ENCODE results near the gene FAM151A.

DNA sequence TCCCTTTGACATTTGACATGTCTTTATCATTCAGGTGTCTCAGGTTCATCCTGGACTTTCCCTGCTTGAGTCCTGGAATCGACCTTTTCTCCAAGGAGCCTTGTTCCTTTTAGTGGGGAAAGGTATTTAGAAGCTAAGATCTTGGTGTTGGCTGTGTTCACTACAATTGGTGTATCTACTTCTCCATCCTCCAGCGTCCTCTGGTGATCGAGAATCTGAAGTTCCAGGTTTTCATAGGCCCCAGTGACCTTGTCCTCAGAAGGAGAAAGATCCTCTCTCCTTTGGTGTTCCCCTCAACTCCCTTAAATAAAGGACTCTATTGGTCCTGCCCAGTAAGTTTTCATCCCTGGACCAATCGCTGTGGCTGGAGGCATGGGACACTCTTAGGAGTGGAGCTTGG lies 40.4 kb upstream of the FAM151A start:
- TF ChIP-seq, protein P1, sequence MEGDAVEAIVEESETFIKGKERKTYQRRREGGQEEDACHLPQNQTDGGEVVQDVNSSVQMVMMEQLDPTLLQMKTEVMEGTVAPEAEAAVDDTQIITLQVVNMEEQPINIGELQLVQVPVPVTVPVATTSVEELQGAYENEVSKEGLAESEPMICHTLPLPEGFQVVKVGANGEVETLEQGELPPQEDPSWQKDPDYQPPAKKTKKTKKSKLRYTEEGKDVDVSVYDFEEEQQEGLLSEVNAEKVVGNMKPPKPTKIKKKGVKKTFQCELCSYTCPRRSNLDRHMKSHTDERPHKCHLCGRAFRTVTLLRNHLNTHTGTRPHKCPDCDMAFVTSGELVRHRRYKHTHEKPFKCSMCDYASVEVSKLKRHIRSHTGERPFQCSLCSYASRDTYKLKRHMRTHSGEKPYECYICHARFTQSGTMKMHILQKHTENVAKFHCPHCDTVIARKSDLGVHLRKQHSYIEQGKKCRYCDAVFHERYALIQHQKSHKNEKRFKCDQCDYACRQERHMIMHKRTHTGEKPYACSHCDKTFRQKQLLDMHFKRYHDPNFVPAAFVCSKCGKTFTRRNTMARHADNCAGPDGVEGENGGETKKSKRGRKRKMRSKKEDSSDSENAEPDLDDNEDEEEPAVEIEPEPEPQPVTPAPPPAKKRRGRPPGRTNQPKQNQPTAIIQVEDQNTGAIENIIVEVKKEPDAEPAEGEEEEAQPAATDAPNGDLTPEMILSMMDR (IDR thresholded peaks at IDR 0.05; ENCODE audit: poor library complexity) = no peak
- no peak for TF ChIP-seq EZH2phosphoT487 (IDR thresholded peaks at IDR 0.05; ENCODE audit: low read depth, severe bottlenecking, unreplicated experiment)
